Keratinocyte (primary cell): ENCODE measurements around the gene RRBP1. TPM values are rescaled to one million over a fixed set of nuclear protein-coding genes. Genes with fewer than 3 reads are reported as not detected.

Experiments used
- DNase-seq: peaks from one replicate; pipeline ENCODE4 v3.0.0-alpha.2; 2011; ENCODE audit warnings: low read depth, missing footprints, low spot score
- FAIRE-seq: peaks from 2 replicates; lab custom pipeline; 2011; peaks lifted over from hg19 to GRCh38; lab: Jason Lieb, UNC
- H2AFZ ChIP-seq: 2 replicates; pipeline ENCODE4 v1.6.0; 2012; ENCODE audit warnings: low read length, control low read depth, inconsistent platforms; ENCODE audit not compliant: control insufficient read depth
- H3K27ac ChIP-seq: 2 replicates; pipeline ENCODE4 v1.5.1; 2011; ENCODE audit warnings: low read length; ENCODE audit not compliant: control insufficient read depth, insufficient read depth
- H3K27me3 ChIP-seq: 3 replicates; pipeline ENCODE4 v1.6.0; 2011; ENCODE audit warnings: low read length; ENCODE audit not compliant: control insufficient read depth, insufficient read depth; ENCODE audit errors: extremely low read depth
- H3K36me3 ChIP-seq, 2 experiments: 2 replicates in 1 of 2; 3 replicates in 1 of 2; pipeline ENCODE4 v1.5.1; 2011; ENCODE audit warnings: low read length in 2 of 2, mild to moderate bottlenecking in 1 of 2; ENCODE audit not compliant: control insufficient read depth in 2 of 2, insufficient read depth in 2 of 2; ENCODE audit errors: extremely low read depth in 1 of 2
- H3K4me1 ChIP-seq: 3 replicates; pipeline ENCODE4 v1.5.1; 2011; ENCODE audit warnings: low read length; ENCODE audit not compliant: control insufficient read depth, insufficient read depth; ENCODE audit errors: extremely low read depth
- H3K4me2 ChIP-seq: 3 replicates; pipeline ENCODE4 v1.6.0; 2011; ENCODE audit warnings: low read depth, low read length; ENCODE audit not compliant: control insufficient read depth, insufficient read depth; ENCODE audit errors: extremely low read depth
- H3K4me3 ChIP-seq, 3 experiments: fragments of 200-600 bp in 1 of 3; sonication (generic) in 1 of 3; 2 replicates in 2 of 3; 3 replicates in 1 of 3; pipeline ENCODE4 v1.5.1; 2011 to 2016; ENCODE audit warnings: low read length in 3 of 3, mild to moderate bottlenecking in 3 of 3, control low read depth in 2 of 3, inconsistent platforms in 1 of 3, low read depth in 1 of 3, mixed read lengths in 1 of 3, mixed run types in 1 of 3, moderate library complexity in 1 of 3; ENCODE audit not compliant: control insufficient read depth in 2 of 3, insufficient read depth in 2 of 3; ENCODE audit errors: extremely low read depth in 1 of 3
- H3K79me2 ChIP-seq: 2 replicates; pipeline ENCODE4 v1.6.0; 2012; ENCODE audit warnings: low read length; ENCODE audit not compliant: control insufficient read depth, insufficient read depth
- H3K9ac ChIP-seq: 3 replicates; pipeline ENCODE4 v1.6.0; 2011; ENCODE audit warnings: low read length; ENCODE audit not compliant: control insufficient read depth, insufficient read depth; ENCODE audit errors: extremely low read depth
- H3K9me1 ChIP-seq: 3 replicates; pipeline ENCODE4 v1.6.0; 2011; ENCODE audit warnings: low read length; ENCODE audit not compliant: control insufficient read depth, insufficient read depth; ENCODE audit errors: extremely low read depth
- H3K9me3 ChIP-seq: 2 replicates; pipeline ENCODE4 v1.5.1; 2012; ENCODE audit warnings: low read depth, low read length; ENCODE audit not compliant: control insufficient read depth
- H4K20me1 ChIP-seq: 3 replicates; pipeline ENCODE4 v1.6.0; 2011; ENCODE audit warnings: low read length; ENCODE audit not compliant: control insufficient read depth, insufficient read depth; ENCODE audit errors: extremely low read depth
- EZH2 ChIP-seq: IDR thresholded peaks from one replicate; pipeline ENCODE4 v1.6.1; 2012; ENCODE audit warnings: inconsistent platforms, mild to moderate bottlenecking, low read length, moderate library complexity
- dilution Hi-C: fragments of 300-500 bp; cut with MboI; formaldehyde crosslinking; loops from one replicate; pipeline ENCODE4 v1.7.0; 2020; ENCODE audit warnings: low sequenced_read_pairs; ENCODE audit not compliant: extremely low pct_ligation_motif_present
- polyA plus RNA-seq, 5 experiments: library from polyadenylated mRNA; depleted of rRNA in 3 of 5; stranded (reverse) in 3 of 5; stranded (forward) in 1 of 5; unstranded in 1 of 5; fragments of >200 nt; gene quantifications; 1 replicate in 1 of 5; 2 replicates in 3 of 5; 3 replicates in 1 of 5; pipeline versions ENCODE4 v1.2.1 to v1.2.3, GENCODE V29; 2011 to 2012; ENCODE audit warnings: missing spikeins in 2 of 5, low read depth in 1 of 5, low replicate concordance in 1 of 5
- TF ChIP-seq, protein P1 (sequence below), 3 experiments: IDR thresholded peaks in 1 of 3; conservative IDR thresholded peaks in 1 of 3; optimal IDR thresholded peaks in 1 of 3; 2 replicates in 2 of 3; 3 replicates in 1 of 3; pipeline versions ENCODE3 to v1.5.1; 2011; ENCODE audit warnings: low read length in 3 of 3, mild to moderate bottlenecking in 3 of 3, moderate library complexity in 2 of 3, control low read depth in 1 of 3, inconsistent platforms in 1 of 3; ENCODE audit not compliant: insufficient read depth in 2 of 3; ENCODE audit errors: extremely low read depth in 1 of 3

RRBP1 gene
- polyA plus RNA-seq, 1 donor (not counting 4 experiments of a cell fraction or from before 2014, with no cell fraction given), result 43.9 TPM

DNA sequence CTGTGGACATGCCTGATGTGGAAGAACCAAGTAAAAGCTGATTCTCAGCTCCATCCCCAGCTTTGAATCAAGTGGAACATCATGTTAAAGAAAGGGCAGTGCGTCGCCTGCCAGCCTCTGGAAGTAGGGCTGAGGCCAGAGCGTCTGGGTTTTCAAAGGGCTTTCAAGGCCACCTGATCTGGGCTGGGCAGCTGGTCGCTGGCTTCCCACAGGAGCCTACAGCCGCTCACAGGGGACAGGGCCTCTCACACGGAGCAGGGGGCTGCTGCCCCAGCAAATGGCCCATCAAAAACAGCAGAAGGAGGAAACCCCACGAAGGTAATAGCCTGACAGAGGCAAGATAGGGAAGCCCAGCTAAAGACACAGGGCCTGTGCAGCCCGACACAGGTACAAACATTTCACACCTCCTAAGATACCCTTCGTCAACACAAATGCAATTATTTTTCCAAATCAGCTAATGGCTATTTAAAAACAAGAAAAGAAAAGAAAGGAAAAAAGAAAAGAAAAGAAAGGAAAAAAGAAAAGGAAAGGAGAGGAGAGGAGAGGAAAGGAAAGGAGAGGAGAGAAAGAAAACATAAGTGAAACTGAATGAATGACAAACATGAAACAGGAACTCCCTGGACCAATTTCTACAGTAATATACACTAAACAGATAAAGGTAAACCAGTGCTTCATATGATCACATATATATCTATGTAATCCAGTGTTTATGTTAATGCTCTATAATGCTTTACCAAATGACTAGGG lies 24.8 kb downstream of the RRBP1 start:
- Histone ChIP-seq H3K36me3 (peaks cover 29 to 31% of the 10 kb centered on the region in 2 experiments), H3K9me1 (peaks cover 2% of the 10 kb centered on the region), H2AFZ (no peak overlapping the region), H3K79me2 (peaks cover 61% of the 10 kb centered on the region), H4K20me1 (peaks cover 12% of the 10 kb centered on the region), H3K4me3 (no peak overlapping the region), H3K4me2 (no peak overlapping the region), H3K9ac (no peak overlapping the region), H3K9me3 (no peaks in the 10 kb centered on the region), H3K27me3 (no peaks in the 10 kb centered on the region), H3K27ac (no peak overlapping the region), H3K4me1 (peaks cover 2% of the 10 kb centered on the region)
- DNase-seq, result no peak
- no peak for TF ChIP-seq EZH2
- TF ChIP-seq, protein P1, sequence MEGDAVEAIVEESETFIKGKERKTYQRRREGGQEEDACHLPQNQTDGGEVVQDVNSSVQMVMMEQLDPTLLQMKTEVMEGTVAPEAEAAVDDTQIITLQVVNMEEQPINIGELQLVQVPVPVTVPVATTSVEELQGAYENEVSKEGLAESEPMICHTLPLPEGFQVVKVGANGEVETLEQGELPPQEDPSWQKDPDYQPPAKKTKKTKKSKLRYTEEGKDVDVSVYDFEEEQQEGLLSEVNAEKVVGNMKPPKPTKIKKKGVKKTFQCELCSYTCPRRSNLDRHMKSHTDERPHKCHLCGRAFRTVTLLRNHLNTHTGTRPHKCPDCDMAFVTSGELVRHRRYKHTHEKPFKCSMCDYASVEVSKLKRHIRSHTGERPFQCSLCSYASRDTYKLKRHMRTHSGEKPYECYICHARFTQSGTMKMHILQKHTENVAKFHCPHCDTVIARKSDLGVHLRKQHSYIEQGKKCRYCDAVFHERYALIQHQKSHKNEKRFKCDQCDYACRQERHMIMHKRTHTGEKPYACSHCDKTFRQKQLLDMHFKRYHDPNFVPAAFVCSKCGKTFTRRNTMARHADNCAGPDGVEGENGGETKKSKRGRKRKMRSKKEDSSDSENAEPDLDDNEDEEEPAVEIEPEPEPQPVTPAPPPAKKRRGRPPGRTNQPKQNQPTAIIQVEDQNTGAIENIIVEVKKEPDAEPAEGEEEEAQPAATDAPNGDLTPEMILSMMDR (optimal IDR thresholded peaks at IDR 0.05 in 1 of 3, IDR thresholded peaks at IDR 0.05 in 1 of 3, conservative IDR thresholded peaks at IDR 0.05 in 1 of 3; ENCODE audit: extremely low read depth in 1 of 3, insufficient read depth in 2 of 3, low read length in 3 of 3), result no peak
- dilution Hi-C loops, result no loop called here
- no peak for FAIRE-seq

DNA sequence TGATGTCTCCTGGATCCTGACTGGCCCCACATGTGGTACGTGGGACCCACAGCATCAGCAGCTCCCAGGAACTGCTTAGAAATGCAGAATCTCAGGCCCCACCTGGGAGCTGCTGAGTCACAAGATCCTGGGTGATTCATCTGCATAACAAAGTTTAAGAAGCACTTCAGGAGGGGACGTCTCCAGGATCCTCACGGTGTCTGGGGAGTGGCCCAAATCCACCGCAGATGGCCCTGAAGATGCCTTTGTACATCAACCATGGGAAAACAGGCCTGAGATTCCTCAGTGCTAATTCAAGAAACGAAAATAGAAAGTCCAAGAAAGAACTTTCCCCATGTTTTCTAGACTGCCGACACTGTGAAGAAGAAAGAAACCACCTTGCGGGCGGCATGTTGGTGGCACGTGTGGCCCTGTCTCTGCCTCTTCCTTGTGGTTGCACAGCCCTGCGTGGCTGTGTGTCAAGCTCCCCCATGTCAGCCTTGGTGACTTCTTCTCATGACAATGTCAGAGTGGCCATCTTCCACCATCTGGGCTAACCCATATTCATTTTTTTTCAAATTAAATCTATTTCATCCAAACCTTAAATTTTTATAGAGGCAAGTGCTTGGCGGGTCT lies 26.1 kb downstream of the RRBP1 start:
- peaks cover 55% of the 10 kb centered on the region for H3K79me2 ChIP-seq
- DNase-seq, result no peak

More for the DNA sequence above, 26.1 kb downstream of the RRBP1 start:
- H3K9me1 ChIP-seq, result peaks cover 2% of the 10 kb centered on the region
- H3K27me3 ChIP-seq, result no peaks in the 10 kb centered on the region
- H3K4me1 ChIP-seq, result peaks cover 2% of the 10 kb centered on the region
- H3K36me3 ChIP-seq, result peaks cover 31 to 32% of the 10 kb centered on the region in 2 experiments
- dilution Hi-C loops, result no loop called here
- H3K9ac ChIP-seq, result no peak overlapping the region
- H3K27ac ChIP-seq, result no peak overlapping the region
- H3K9me3 ChIP-seq, result no peaks in the 10 kb centered on the region
- H4K20me1 ChIP-seq, result peaks cover 9% of the 10 kb centered on the region
- no peak overlapping the region for H3K4me2 ChIP-seq
- no peak overlapping the region for H2AFZ ChIP-seq
- no peak for FAIRE-seq
- H3K4me3 ChIP-seq, result no peak overlapping the region
- TF ChIP-seq, protein P1 (optimal IDR thresholded peaks at IDR 0.05 in 1 of 3, IDR thresholded peaks at IDR 0.05 in 1 of 3, conservative IDR thresholded peaks at IDR 0.05 in 1 of 3; ENCODE audit: extremely low read depth in 1 of 3, insufficient read depth in 2 of 3, low read length in 3 of 3), result no peak
- no peak for TF ChIP-seq EZH2
